ENCODE measurements around the gene TSHZ2. TPM values are rescaled to one million over a fixed set of nuclear protein-coding genes. Genes with fewer than 3 reads are reported as not detected.

Gene TSHZ2
- total and polyA plus RNA-seq, 9 of the 15 experiments (the other 6 are each of a cell fraction or from before 2014, with no cell fraction given), result 0.03 to 0.20 (median 0.05) TPM; not detected in 4

DNA sequence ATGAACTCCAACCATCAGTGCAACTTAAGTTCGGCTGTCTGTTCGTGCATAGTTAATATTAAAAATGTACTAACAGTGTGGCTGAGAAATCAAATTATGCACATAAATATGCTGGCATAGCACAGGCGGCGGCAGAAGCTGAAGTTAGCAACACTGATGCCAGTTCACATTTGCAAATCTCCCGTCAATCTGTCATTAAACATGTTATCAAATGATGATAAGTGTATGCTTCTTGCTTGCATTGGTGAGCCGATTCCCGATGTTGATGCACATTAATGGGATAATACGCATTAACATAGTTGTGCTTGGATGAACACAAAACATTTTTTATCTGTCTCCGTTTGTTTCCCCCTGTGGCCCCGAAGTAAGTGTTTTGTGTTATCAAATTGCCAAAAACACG lies 312.1 kb downstream of the TSHZ2 start:
- FAIRE-seq (no peak), DNase-seq (ENCODE audit: extremely low read depth in 1 of 4, low spot score in 3 of 4) (no peak), ATAC-seq (no peak)
- no TSS peak for BruUV-seq (replicated peaks)
- Histone ChIP-seq H4K20me1 (replicated peaks; ENCODE audit: control insufficient read depth, insufficient read depth, low read length) (no peaks in the 10 kb centered on the region), H3K9me1 (ENCODE audit: control insufficient read depth, insufficient read depth, low read length) (no peaks in the 10 kb centered on the region), H3K4me2 (ENCODE audit: insufficient read depth, low read length) (no peak overlapping the region), H3K9me3 (replicated peaks; ENCODE audit: control insufficient read depth, insufficient read depth, low read depth, low read length) (no peaks in the 10 kb centered on the region), H3K27ac (ENCODE audit: extremely low read depth, low read depth, low read length) (no peak overlapping the region), H2AFZ (ENCODE audit: low read depth, low read length) (no peak overlapping the region), H3K4me1 (replicated peaks in 1 of 2; ENCODE audit: control insufficient read depth in 2 of 2, insufficient read depth in 2 of 2, low read length in 2 of 2) (no peaks in the 10 kb centered on the region), H3K79me2 (ENCODE audit: control insufficient read depth, insufficient read depth, low read length) (no peaks in the 10 kb centered on the region), H3K9ac (ENCODE audit: insufficient read depth in 1 of 2, low read depth in 2 of 2, low read length in 2 of 2) (no peak overlapping the region), H3K27me3 (ENCODE audit: control insufficient read depth in 2 of 2, insufficient read depth in 2 of 2, low read length in 2 of 2) (peaks cover 16 to 17% of the 10 kb centered on the region in 2 experiments), H3K4me3 (no peak overlapping the region), H3K36me3 (ENCODE audit: control insufficient read depth, insufficient read depth, low read length) (no peaks in the 10 kb centered on the region)
- WGBS (ENCODE audit: insufficient coverage, low coverage, missing lambda C conversion rate), result 4% methylated on average over 11 of the region's 11 CpGs
- POLR2A ChIA-PET, result interaction anchor here (1.2 kb wide), 1 partner anchor 10 kb away, joined by 3 read pairs; no protein-coding TSS in a partner anchor
- CTCF ChIA-PET (ENCODE audit: low intra/inter-chr PET ratio), result no interaction called here
- no peak for TF ChIP-seq HDAC6 (IDR thresholded peaks at IDR 0.05; ENCODE audit: low read depth, low read length)
- no peak for TF ChIP-seq FOSL1 (tag; conservative IDR thresholded peaks at IDR 0.05)
- TF ChIP-seq ZSCAN32 (CRISPR knock-in tag; IDR thresholded peaks at IDR 0.05), result no peak
- TF ChIP-seq, protein P1, sequence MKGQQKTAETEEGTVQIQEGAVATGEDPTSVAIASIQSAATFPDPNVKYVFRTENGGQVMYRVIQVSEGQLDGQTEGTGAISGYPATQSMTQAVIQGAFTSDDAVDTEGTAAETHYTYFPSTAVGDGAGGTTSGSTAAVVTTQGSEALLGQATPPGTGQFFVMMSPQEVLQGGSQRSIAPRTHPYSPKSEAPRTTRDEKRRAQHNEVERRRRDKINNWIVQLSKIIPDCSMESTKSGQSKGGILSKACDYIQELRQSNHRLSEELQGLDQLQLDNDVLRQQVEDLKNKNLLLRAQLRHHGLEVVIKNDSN (CRISPR knock-in tag; IDR thresholded peaks at IDR 0.05), result no peak
- no peak for TF ChIP-seq BMI1 (IDR thresholded peaks at IDR 0.05; ENCODE audit: low read length)
- TF ChIP-seq ZNF354B (CRISPR knock-in tag; IDR thresholded peaks at IDR 0.05), result no peak
- no peak for TF ChIP-seq TAL1 (IDR thresholded peaks at IDR 0.05)
- TF ChIP-seq ARID1B (IDR thresholded peaks at IDR 0.05), result no peak
- no peak for TF ChIP-seq C11orf30 (IDR thresholded peaks at IDR 0.05; ENCODE audit: low read depth)
- no peak for TF ChIP-seq CHD1 (IDR thresholded peaks at IDR 0.05; ENCODE audit: low read length)
- no peak for TF ChIP-seq BDP1 (IDR thresholded peaks at IDR 0.05; ENCODE audit: insufficient read depth, insufficient read length)
- TF ChIP-seq RBBP5 (IDR thresholded peaks at IDR 0.05; ENCODE audit: borderline replicate concordance, insufficient read depth, low read length, poor library complexity, severe bottlenecking), result no peak
- no peak for TF ChIP-seq CBX2 (IDR thresholded peaks at IDR 0.05; ENCODE audit: insufficient read depth, low read length, poor library complexity, severe bottlenecking)
- no peak for TF ChIP-seq PHF20 (IDR thresholded peaks at IDR 0.05; ENCODE audit: partially characterized antibody)
- no peak for TF ChIP-seq ZFP91 (CRISPR knock-in tag; IDR thresholded peaks at IDR 0.05)
- TF ChIP-seq STAT5A (IDR thresholded peaks at IDR 0.05; ENCODE audit: borderline replicate concordance, low read length), result no peak
- TF ChIP-seq PHF21A (IDR thresholded peaks at IDR 0.05; ENCODE audit: borderline replicate concordance, low read depth), result no peak
- TF ChIP-seq HLTF (IDR thresholded peaks at IDR 0.05), result no peak
- in situ Hi-C loops (cut with MboI) (no loop called here), intact Hi-C loops (cut with micrococcal nuclease) (no loop called here)
